Prostate gland (tissue), 2 donors: ENCODE data around the gene DDX46. TPM values are rescaled to one million over a fixed set of nuclear protein-coding genes. Genes with fewer than 3 reads are reported as not detected.
"Not testable (repeated sequence)": the region's sequence is repeated elsewhere in the genome, so short reads cannot be mapped to it uniquely, and the experiment has no call there.

Experiments
- DNase-seq: peaks from one replicate; pipeline ENCODE4 v3.0.0-alpha.2; 2019; ENCODE audit warnings: low spot score
- H3K27ac ChIP-seq, 2 donors: fragments of 200-600 bp; sonication (generic); 2 replicates each; pipeline ENCODE4 v1.5.1; 2017 to 2019
- H3K27me3 ChIP-seq: fragments of 200-600 bp; sonication (generic); replicated peaks from 2 replicates; pipeline ENCODE4 v1.5.1; 2019; ENCODE audit not compliant: insufficient read depth
- H3K36me3 ChIP-seq, 2 donors: fragments of 200-600 bp; sonication (generic); 1 replicate in 1 of 2; 2 replicates in 1 of 2; pipeline versions ENCODE4 v1.5.1 to v1.8.1; 2017 to 2019
- H3K4me1 ChIP-seq: fragments of 200-600 bp; sonication (generic); replicated peaks from 2 replicates; pipeline ENCODE4 v1.5.1; 2019
- H3K4me3 ChIP-seq, 2 donors: fragments of 200-600 bp; sonication (generic); 2 replicates each; pipeline ENCODE4 v1.5.1; 2017 to 2019
- H3K9me3 ChIP-seq: fragments of 200-600 bp; sonication (generic); 2 replicates; pipeline ENCODE4 v1.5.1; 2017
- CTCF ChIP-seq, 4 experiments: fragments of 200-600 bp in 2 of 4; fragments of 450-650 bp in 2 of 4; sonication (generic) in 2 of 4; IDR thresholded peaks; 1 replicate in 3 of 4; 2 replicates in 1 of 4; pipeline ENCODE4 v1.5.1; 2016 to 2019; ENCODE audit warnings: antibody characterized with exemption in 4 of 4, mild to moderate bottlenecking in 2 of 4, moderate library complexity in 2 of 4
- POLR2A ChIP-seq: fragments of 450-650 bp; IDR thresholded peaks from one replicate; pipeline ENCODE4 v1.6.1; 2016; ENCODE audit warnings: antibody characterized with exemption, mild to moderate bottlenecking
- POLR2AphosphoS5 ChIP-seq: sonication (generic); formaldehyde crosslinking; IDR thresholded peaks from one replicate; pipeline ENCODE4 v1.6.1; 2017; ENCODE audit warnings: antibody characterized with exemption
- WGBS: methylation state at CpG from one replicate; pipeline ENCODE4 v1.1.5; 2018; 5-methylcytosine and 5-hydroxymethylcytosine counted together
- intact Hi-C: fragments of 100-400 bp; cut with DNase I; formaldehyde crosslinking; loops from one replicate; pipeline ENCODE4 v1.14.2; 2022
- total RNA-seq, 2 donors: library from RNA; depleted of rRNA; stranded (reverse); fragments of >200 nt; gene quantifications; one replicate each; pipeline ENCODE4 v1.1.0, GENCODE V29; 2016

Gene DDX46
- total RNA-seq, 2 donors from 2014 or later: 25.9 to 28.2 TPM

- under 1% methylated on average over 11 of the region's 11 CpGs for WGBS
These were observed 88.0 kb downstream of the DDX46 start for GRCh38 chr5:134846641-134846960.

GRCh38 chr5:134849434-134849933, 90.9 kb downstream of the DDX46 start:
- DNase-seq, H3K27me3 ChIP-seq, H3K36me3 ChIP-seq, H3K4me1 ChIP-seq, H3K9me3 ChIP-seq, H3K27ac ChIP-seq, H3K4me3 ChIP-seq: not testable (repeated sequence)
- intact Hi-C loops: loop anchor here (5.0 to 10.0 kb wide), 2 partner anchors 58 to 165 kb away; partner anchors contain the start of gene PCBD2
- WGBS: 84% methylated on average over 7 of the region's 7 CpGs

More at GRCh38 chr5:134846641-134846960, 88.0 kb downstream of the DDX46 start:
- no peaks in the 10 kb centered on the region for H3K36me3 ChIP-seq
- no peaks in the 10 kb centered on the region for H3K27me3 ChIP-seq
- TF ChIP-seq POLR2AphosphoS5: no peak
- TF ChIP-seq CTCF (IDR thresholded peaks at IDR 0.05): no peak
- TF ChIP-seq POLR2A: no peak
- H3K4me3 ChIP-seq: peak overlapping the region; percentile 95 to 99
- intact Hi-C loops: loop anchor here (5.0 to 10.0 kb wide), 2 partner anchors 61 to 168 kb away; partner anchors contain the start of gene PCBD2
- peak overlapping the region; percentile 96 to 97 for H3K27ac ChIP-seq
- peaks cover 6% of the 10 kb centered on the region for H3K4me1 ChIP-seq
- H3K9me3 ChIP-seq: no peaks in the 10 kb centered on the region
- no peak for DNase-seq

GRCh38 chr5:134851307-134851923, 92.8 kb downstream of the DDX46 start:
- no peak overlapping the region for H3K4me3 ChIP-seq
- no peaks in the 10 kb centered on the region for H3K9me3 ChIP-seq
- no peak overlapping the region for H3K27ac ChIP-seq
- H3K36me3 ChIP-seq: no peaks in the 10 kb centered on the region
- intact Hi-C loops: no loop called here
- no peaks in the 10 kb centered on the region for H3K27me3 ChIP-seq
- TF ChIP-seq CTCF (IDR thresholded peaks at IDR 0.05): no peak
- TF ChIP-seq POLR2AphosphoS5: no peak
- TF ChIP-seq POLR2A: no peak
- 52% methylated on average over 1 of the region's 1 CpG for WGBS
- DNase-seq: no peak
- peaks cover 6% of the 10 kb centered on the region for H3K4me1 ChIP-seq

GRCh38 chr5:134856465-134856864, 97.9 kb downstream of the DDX46 start:
- H3K27ac ChIP-seq, H3K27me3 ChIP-seq, intact Hi-C loops, H3K4me3 ChIP-seq, H3K9me3 ChIP-seq, DNase-seq, H3K36me3 ChIP-seq, H3K4me1 ChIP-seq: not testable (repeated sequence)
- 90% methylated on average over 7 of the region's 7 CpGs for WGBS

- H3K4me3 ChIP-seq: no peak overlapping the region
- no peak for DNase-seq
- intact Hi-C loops: no loop called here
- TF ChIP-seq POLR2A (no peak), CTCF (IDR thresholded peaks at IDR 0.05) (no peak), POLR2AphosphoS5 (no peak)
- no peak overlapping the region for H3K27ac ChIP-seq
- H3K27me3 ChIP-seq: no peaks in the 10 kb centered on the region
- 39% methylated on average over 3 of the region's 3 CpGs for WGBS
- no peaks in the 10 kb centered on the region for H3K4me1 ChIP-seq
- H3K9me3 ChIP-seq: no peaks in the 10 kb centered on the region
- H3K36me3 ChIP-seq: peaks cover 0 to 3% of the 10 kb centered on the region in 2 donors
These were observed 98.8 kb downstream of the DDX46 start for GRCh38 chr5:134857401-134857800.

GRCh38 chr5:134864707-134865106, 106.1 kb downstream of the DDX46 start:
- intact Hi-C loops: no loop called here
- 96% methylated on average over 2 of the region's 2 CpGs for WGBS
- no peak overlapping the region for H3K4me3 ChIP-seq
- no peaks in the 10 kb centered on the region for H3K9me3 ChIP-seq
- no peak for DNase-seq
- H3K27ac ChIP-seq: no peak overlapping the region
- H3K27me3 ChIP-seq: no peaks in the 10 kb centered on the region
- H3K36me3 ChIP-seq: peaks cover 0 to 3% of the 10 kb centered on the region in 2 donors
- TF ChIP-seq CTCF (IDR thresholded peaks at IDR 0.05): no peak
- no peaks in the 10 kb centered on the region for H3K4me1 ChIP-seq
